DMS153 treated with DMSO at 0.1 percent for 48 hours (cell line): Measurements from ENCODE around the gene PPP4R3B.

Source experiments
- DNase-seq: peaks from one replicate; lab custom pipeline; 2025; ENCODE audit not compliant: unreplicated experiment; lab: John Stamatoyannopoulos, UW

Gene PPP4R3B

GRCh38 chr2:55617175-55618024, at the start of gene PPP4R3B:
PPP4R3B (minus strand) TSS chr2:55617622; CDS start chr2:55617285, 337 bp downstream.
- DNase-seq, result peak; percentile 94

DNA sequence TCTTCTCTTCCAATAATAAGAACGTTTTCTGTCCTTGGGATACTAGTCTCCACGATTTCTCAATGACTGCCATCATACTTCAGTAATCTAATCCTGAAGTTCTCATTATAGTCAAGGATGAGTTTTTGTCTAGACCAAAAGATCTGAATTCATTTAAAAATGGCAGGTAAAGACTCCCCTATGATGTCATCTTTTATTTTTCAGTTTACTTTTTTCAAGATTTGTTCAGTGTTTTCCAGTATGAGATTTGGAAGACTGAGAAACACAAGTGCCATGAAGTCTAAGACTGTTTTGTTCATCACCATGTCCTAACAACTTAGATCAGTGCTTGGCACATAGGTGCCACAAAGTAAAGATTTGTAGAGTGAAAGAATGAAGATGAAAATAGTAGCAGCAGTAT, 35.8 kb upstream of the PPP4R3B start:
- no peak for DNase-seq

DNA sequence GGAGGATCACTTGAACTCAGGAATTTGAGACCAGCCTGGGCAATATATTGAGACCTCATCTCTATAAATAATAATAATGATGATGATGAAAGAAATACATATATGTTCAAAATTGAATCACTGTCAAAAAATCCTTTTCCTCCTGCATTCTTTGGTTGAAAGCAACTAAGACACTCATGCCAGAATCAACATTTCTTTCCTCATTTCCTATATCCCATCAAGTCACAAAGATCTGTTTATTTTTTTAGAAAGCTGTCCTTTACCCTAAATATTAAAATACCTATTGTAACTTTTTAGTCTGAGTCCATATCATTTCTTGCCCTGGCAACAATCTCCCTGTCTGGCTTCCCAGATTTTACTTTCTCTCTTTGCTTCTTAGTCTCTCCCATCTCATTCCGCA, 31.8 kb upstream of the PPP4R3B start:
- DNase-seq, result no peak

DNA sequence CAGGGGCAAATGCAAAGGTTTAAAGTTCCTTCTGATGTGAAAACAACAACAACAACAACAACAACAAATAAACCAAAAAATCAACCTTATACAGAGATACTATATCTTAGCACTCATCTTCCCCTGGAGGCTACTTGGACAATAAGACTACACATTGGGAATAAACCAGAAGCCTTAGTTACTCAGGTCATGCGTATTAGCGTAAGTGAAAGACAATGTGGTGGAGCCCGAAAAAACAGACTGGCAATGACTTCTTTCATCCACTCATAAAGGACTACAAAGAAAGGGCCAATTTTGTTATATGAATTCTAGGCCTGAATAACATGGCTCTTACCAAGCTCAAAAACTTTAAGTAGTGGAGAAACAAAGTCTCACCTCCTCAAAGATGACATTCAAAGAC, 19.4 kb upstream of the PPP4R3B start:
- DNase-seq, result no peak

- no peak for DNase-seq
Measured at GRCh38 chr2:55628931-55629330, 11.5 kb upstream of the PPP4R3B start.

- no peak for DNase-seq
Measured at GRCh38 chr2:55627915-55628314, 10.5 kb upstream of the PPP4R3B start.

- DNase-seq, result no peak
Measured at GRCh38 chr2:55621802-55622201, 4.4 kb upstream of the PPP4R3B start.

GRCh38 chr2:55620123-55620779, 2.8 kb upstream of the PPP4R3B start:
- DNase-seq, result no peak

GRCh38 chr2:55618275-55619055, 1.0 kb upstream of the PPP4R3B start:
- peak; percentile 25 for DNase-seq

DNA sequence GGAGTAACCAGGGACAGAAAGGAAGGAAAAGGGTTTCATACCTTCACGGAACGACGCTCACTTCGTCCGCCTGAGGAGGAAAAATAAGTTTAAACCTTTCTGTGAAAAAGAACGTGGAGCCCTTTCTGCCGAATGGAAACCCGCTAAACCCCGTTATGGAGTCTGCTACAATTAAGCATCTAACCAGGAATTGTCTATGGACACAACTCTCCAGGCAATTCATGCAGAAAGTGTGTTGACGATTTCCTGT, 528 bp upstream of the PPP4R3B start:
- DNase-seq, result no peak

DNA sequence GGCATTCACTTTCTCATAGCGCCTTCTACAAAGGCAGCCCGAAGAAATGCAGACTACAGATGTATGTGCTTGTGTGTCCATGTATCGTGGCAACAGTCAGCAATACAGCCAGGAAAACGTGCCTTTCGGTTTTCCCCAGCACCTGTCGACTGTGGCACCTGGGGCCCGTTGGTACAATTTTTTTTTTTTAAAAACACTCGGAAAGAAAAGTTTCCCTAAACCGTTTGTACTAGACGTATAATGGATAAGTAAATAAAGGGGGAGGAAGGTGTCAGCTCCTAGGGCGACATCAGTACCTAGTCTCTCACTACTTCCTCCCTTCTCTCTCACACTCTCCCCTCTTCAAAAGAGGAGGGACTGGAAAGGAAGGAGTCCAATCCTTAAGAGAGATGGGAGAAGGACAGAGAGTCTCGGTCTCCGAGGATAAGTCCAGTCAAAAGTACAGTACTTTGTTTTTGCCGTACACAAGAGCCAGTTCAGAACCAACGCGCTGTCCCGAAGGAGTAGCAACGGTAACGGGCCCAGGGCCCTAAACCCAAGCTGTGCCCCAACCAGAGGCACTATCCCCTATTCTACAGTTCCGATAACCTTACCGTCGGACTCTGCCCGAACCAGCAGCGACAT, 759 bp downstream of the PPP4R3B start:
- peak; percentile 10 for DNase-seq

GRCh38 chr2:55611997-55612396, 5.4 kb downstream of the PPP4R3B start:
- no peak for DNase-seq

GRCh38 chr2:55610954-55611743, 6.3 kb downstream of the PPP4R3B start:
- no peak for DNase-seq

- DNase-seq, result no peak
Measured at GRCh38 chr2:55609938-55610578, 7.4 kb downstream of the PPP4R3B start.

GRCh38 chr2:55609193-55609794, 8.1 kb downstream of the PPP4R3B start:
- no peak for DNase-seq

GRCh38 chr2:55607717-55608116, 9.7 kb downstream of the PPP4R3B start:
- DNase-seq, result no peak

GRCh38 chr2:55604027-55604565, 13.3 kb downstream of the PPP4R3B start:
- DNase-seq, result no peak

- DNase-seq, result no peak
Measured at GRCh38 chr2:55601849-55602248, 15.6 kb downstream of the PPP4R3B start.

GRCh38 chr2:55598056-55598795, 19.2 kb downstream of the PPP4R3B start:
- DNase-seq, result no peak
